ENCODE measurements around the gene NECAB2.

Gene NECAB2

GRCh38 chr16:84047626-84048025 lies 79.6 kb downstream of the NECAB2 start:
- Histone ChIP-seq H3K27me3 (ENCODE audit: insufficient read depth, poor library complexity, severe bottlenecking) (peaks cover 21% of the 10 kb centered on the region), H3K4me3 (replicated peaks; ENCODE audit: insufficient read depth, low read length) (no peak overlapping the region), H3K27ac (replicated peaks) (no peak overlapping the region)
- no peak for DNase-seq (ENCODE audit: low read depth in 1 of 2, low spot score in 1 of 2)
- TF ChIP-seq, protein P1, sequence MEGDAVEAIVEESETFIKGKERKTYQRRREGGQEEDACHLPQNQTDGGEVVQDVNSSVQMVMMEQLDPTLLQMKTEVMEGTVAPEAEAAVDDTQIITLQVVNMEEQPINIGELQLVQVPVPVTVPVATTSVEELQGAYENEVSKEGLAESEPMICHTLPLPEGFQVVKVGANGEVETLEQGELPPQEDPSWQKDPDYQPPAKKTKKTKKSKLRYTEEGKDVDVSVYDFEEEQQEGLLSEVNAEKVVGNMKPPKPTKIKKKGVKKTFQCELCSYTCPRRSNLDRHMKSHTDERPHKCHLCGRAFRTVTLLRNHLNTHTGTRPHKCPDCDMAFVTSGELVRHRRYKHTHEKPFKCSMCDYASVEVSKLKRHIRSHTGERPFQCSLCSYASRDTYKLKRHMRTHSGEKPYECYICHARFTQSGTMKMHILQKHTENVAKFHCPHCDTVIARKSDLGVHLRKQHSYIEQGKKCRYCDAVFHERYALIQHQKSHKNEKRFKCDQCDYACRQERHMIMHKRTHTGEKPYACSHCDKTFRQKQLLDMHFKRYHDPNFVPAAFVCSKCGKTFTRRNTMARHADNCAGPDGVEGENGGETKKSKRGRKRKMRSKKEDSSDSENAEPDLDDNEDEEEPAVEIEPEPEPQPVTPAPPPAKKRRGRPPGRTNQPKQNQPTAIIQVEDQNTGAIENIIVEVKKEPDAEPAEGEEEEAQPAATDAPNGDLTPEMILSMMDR (IDR thresholded peaks at IDR 0.05; ENCODE audit: insufficient read depth, low read length), result no peak
- TF ChIP-seq SPI1 (IDR thresholded peaks at IDR 0.05; ENCODE audit: borderline replicate concordance, low read depth), result no peak
- TF ChIP-seq POLR2AphosphoS5 (IDR thresholded peaks at IDR 0.05; ENCODE audit: low read depth), result no peak
- no peak for TF ChIP-seq REST (IDR thresholded peaks at IDR 0.05; ENCODE audit: insufficient replicate concordance, low read depth)

GRCh38 chr16:84048270-84048669 lies 80.2 kb downstream of the NECAB2 start:
- H3K27ac ChIP-seq (replicated peaks), result no peak overlapping the region
- TF ChIP-seq SPI1 (IDR thresholded peaks at IDR 0.05; ENCODE audit: borderline replicate concordance, low read depth) (no peak), REST (IDR thresholded peaks at IDR 0.05; ENCODE audit: insufficient replicate concordance, low read depth) (no peak), POLR2AphosphoS5 (IDR thresholded peaks at IDR 0.05; ENCODE audit: low read depth) (no peak), GABPA (IDR thresholded peaks at IDR 0.05; ENCODE audit: low read depth) (no peak)
- TF ChIP-seq, protein P1 (IDR thresholded peaks at IDR 0.05; ENCODE audit: insufficient read depth, low read length), result no peak
- DNase-seq (ENCODE audit: low read depth in 1 of 2, low spot score in 1 of 2), result no peak
- peaks cover 16% of the 10 kb centered on the region for H3K27me3 ChIP-seq (ENCODE audit: insufficient read depth, poor library complexity, severe bottlenecking)
- no peak overlapping the region for H3K4me3 ChIP-seq (replicated peaks; ENCODE audit: insufficient read depth, low read length)

- peaks cover 11% of the 10 kb centered on the region for H3K27me3 ChIP-seq (ENCODE audit: insufficient read depth, poor library complexity, severe bottlenecking)
- DNase-seq (ENCODE audit: low read depth in 1 of 2, low spot score in 1 of 2), result no peak
- H3K27ac ChIP-seq (replicated peaks), result no peak overlapping the region
- TF ChIP-seq REST (IDR thresholded peaks at IDR 0.05; ENCODE audit: insufficient replicate concordance, low read depth), result no peak
- TF ChIP-seq, protein P1 (IDR thresholded peaks at IDR 0.05; ENCODE audit: insufficient read depth, low read length), result no peak
- TF ChIP-seq POLR2AphosphoS5 (IDR thresholded peaks at IDR 0.05; ENCODE audit: low read depth), result no peak
- TF ChIP-seq SPI1 (IDR thresholded peaks at IDR 0.05; ENCODE audit: borderline replicate concordance, low read depth), result no peak
- TF ChIP-seq GABPA (IDR thresholded peaks at IDR 0.05; ENCODE audit: low read depth), result no peak
- no peak overlapping the region for H3K4me3 ChIP-seq (replicated peaks; ENCODE audit: insufficient read depth, low read length)
Measured at GRCh38 chr16:84048871-84049270, 80.8 kb downstream of the NECAB2 start.
